ENCODE data around the gene PGGHG. TPM values are rescaled to one million over a fixed set of nuclear protein-coding genes. Genes with fewer than 3 reads are reported as not detected.

Gene PGGHG
- total and polyA plus RNA-seq, 8 donors = 3.5 to 44.0 (median 16.2) TPM

GRCh38 chr11:249062-249461 lies 39.9 kb upstream of the PGGHG start:
- peaks cover 0 to 6% (median 0%) of the 10 kb centered on the region in 4 donors for H3K4me1 ChIP-seq
- no peaks in the 10 kb centered on the region for H3K9me3 ChIP-seq
- no peak overlapping the region for H3K4me3 ChIP-seq
- H3K27me3 ChIP-seq = no peaks in the 10 kb centered on the region
- no peak for DNase-seq
- TF ChIP-seq CTCF (IDR thresholded peaks at IDR 0.05) (no peak), POLR2A (IDR thresholded peaks at IDR 0.05) (no peak), POLR2AphosphoS5 (IDR thresholded peaks at IDR 0.05) (no peak), EP300 (IDR thresholded peaks at IDR 0.05) (no peak)
- no peak overlapping the region for H3K27ac ChIP-seq
- H3K36me3 ChIP-seq = peaks cover 63 to 99% (median 98%) of the 10 kb centered on the region in 4 donors
- 75 to 89% (median 79%) methylated on average over 8 of the region's 8 CpGs for WGBS, 5 donors
- intact Hi-C loops (cut with DNase I; ENCODE audit: low total_unique reads) = no loop called here

GRCh38 chr11:250274-250673 lies 38.7 kb upstream of the PGGHG start:
- Histone ChIP-seq H3K27me3 (no peaks in the 10 kb centered on the region), H3K36me3 (peaks cover 59 to 87% (median 86%) of the 10 kb centered on the region in 4 donors), H3K4me3 (no peak overlapping the region), H3K27ac (no peak overlapping the region), H3K4me1 (peaks cover 0 to 6% (median 0%) of the 10 kb centered on the region in 4 donors), H3K9me3 (no peaks in the 10 kb centered on the region)
- 85 to 92% (median 87%) methylated on average over 5 of the region's 5 CpGs for WGBS, 5 donors
- intact Hi-C loops (cut with DNase I; ENCODE audit: low total_unique reads) = no loop called here
- TF ChIP-seq POLR2A (IDR thresholded peaks at IDR 0.05) (no peak), POLR2AphosphoS5 (IDR thresholded peaks at IDR 0.05) (no peak), EP300 (IDR thresholded peaks at IDR 0.05) (no peak), CTCF (IDR thresholded peaks at IDR 0.05) (no peak)
- no peak for DNase-seq

GRCh38 chr11:250740-251299 lies 38.1 kb upstream of the PGGHG start:
- no peak overlapping the region for H3K27ac ChIP-seq
- no peaks in the 10 kb centered on the region for H3K9me3 ChIP-seq
- whole genome bisulfite sequencing, 5 donors = 78 to 82% (median 80%) methylated on average over 10 of the region's 10 CpGs
- intact Hi-C loops (cut with DNase I; ENCODE audit: low total_unique reads) = no loop called here
- H3K27me3 ChIP-seq = no peaks in the 10 kb centered on the region
- H3K4me3 ChIP-seq = no peak overlapping the region
- TF ChIP-seq CTCF (IDR thresholded peaks at IDR 0.05) (peak in 4 of 7 experiments; percentile 14 to 66 (median 40)), POLR2A (IDR thresholded peaks at IDR 0.05) (no peak), POLR2AphosphoS5 (IDR thresholded peaks at IDR 0.05) (no peak)
- peaks cover 53 to 82% (median 81%) of the 10 kb centered on the region in 4 donors for H3K36me3 ChIP-seq
- peaks cover 0 to 6% (median 0%) of the 10 kb centered on the region in 4 donors for H3K4me1 ChIP-seq
- peak; percentile 65 to 80 for DNase-seq

GRCh38 chr11:251550-251949 lies 37.4 kb upstream of the PGGHG start:
- Histone ChIP-seq H3K27ac (no peak overlapping the region), H3K36me3 (peaks cover 46 to 75% (median 74%) of the 10 kb centered on the region in 4 donors), H3K27me3 (no peaks in the 10 kb centered on the region), H3K4me3 (no peak overlapping the region), H3K4me1 (peaks cover 0 to 6% (median 0%) of the 10 kb centered on the region in 4 donors), H3K9me3 (no peaks in the 10 kb centered on the region)
- WGBS, 5 donors = 74 to 85% (median 78%) methylated on average over 10 of the region's 10 CpGs
- TF ChIP-seq EP300 (IDR thresholded peaks at IDR 0.05) = no peak
- TF ChIP-seq POLR2AphosphoS5 (IDR thresholded peaks at IDR 0.05) = no peak
- TF ChIP-seq CTCF (IDR thresholded peaks at IDR 0.05) = no peak
- no peak for TF ChIP-seq POLR2A (IDR thresholded peaks at IDR 0.05)
- intact Hi-C loops (cut with DNase I; ENCODE audit: low total_unique reads) = no loop called here
- no peak for DNase-seq

Data from stomach (tissue), 9 donors.